AG10803 (cell line): ENCODE results near the gene PTF1A.

Experiments
- DNase-seq: peaks from one replicate; pipeline ENCODE4 v3.0.0; 2010; ENCODE audit warnings: low read depth
- H3K4me3 ChIP-seq: 2 replicates; pipeline ENCODE4 v1.5.1; 2011; ENCODE audit warnings: mild to moderate bottlenecking, low read length, control low read depth
- CTCF ChIP-seq: conservative IDR thresholded peaks from 2 replicates; pipeline ENCODE4 v1.5.1; 2011; ENCODE audit warnings: mild to moderate bottlenecking, low read length, control low read depth, inconsistent platforms

The PTF1A gene

DNA sequence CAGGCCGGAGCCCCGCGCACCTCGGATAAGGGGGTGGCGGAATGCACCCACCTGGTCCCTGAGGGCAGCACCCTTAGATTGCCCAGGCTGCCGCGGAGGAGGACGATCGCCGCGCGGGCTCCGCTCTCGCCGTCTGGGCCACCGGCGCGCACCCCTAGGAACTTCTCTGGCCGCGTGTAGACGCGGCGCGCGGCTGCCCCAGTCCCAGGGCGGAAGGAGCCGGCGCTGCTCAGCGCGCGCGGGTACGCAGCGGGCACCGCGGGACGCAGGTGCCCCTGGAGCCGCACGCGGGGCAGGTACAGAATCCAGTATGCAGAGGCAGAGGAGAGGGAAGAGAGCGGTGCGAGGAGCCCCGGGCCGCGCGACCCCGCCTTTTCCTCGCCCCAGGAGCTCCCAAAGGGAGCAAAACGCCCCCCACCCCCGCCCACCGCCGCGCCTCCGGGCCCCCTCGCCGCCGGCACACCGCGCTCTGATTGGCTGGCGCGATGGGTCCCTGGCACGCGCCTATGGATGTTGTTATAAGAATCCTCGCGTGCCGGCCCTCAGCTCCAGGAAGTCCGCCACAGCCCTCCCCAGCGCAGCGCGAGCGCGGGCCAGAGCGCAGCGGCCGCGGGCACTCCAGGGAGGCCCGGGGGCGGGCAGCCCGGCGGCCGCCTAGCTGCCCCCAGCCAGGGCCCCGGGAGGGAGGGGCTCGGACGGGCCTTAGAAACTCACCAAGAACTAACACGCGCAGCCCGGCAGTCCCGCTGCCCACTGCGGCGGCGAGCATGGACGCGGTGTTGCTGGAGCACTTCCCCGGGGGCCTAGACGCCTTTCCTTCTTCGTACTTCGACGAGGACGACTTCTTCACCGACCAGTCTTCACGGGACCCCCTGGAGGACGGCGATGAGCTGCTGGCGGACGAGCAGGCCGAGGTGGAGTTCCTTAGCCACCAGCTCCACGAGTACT, at the start of gene PTF1A:
PTF1A (plus strand) TSS at position 549 of the 948 bp plus-strand sequence; CDS start at position 768, 219 bp downstream.
- H3K4me3 ChIP-seq, result no peak within 1 kb of the TSS
- DNase-seq, result no peak
- TF ChIP-seq CTCF, result no peak

- DNase-seq, result no peak
- TF ChIP-seq CTCF, result no peak
- no peak overlapping the region for H3K4me3 ChIP-seq
Measured at GRCh38 chr10:23146258-23146657, 45.9 kb upstream of the PTF1A start.

- no peak overlapping the region for H3K4me3 ChIP-seq
- DNase-seq, result no peak
- no peak for TF ChIP-seq CTCF
Measured at GRCh38 chr10:23147035-23147434, 45.1 kb upstream of the PTF1A start.

GRCh38 chr10:23148214-23148613, 43.9 kb upstream of the PTF1A start:
- DNase-seq, result no peak
- no peak overlapping the region for H3K4me3 ChIP-seq
- no peak for TF ChIP-seq CTCF

DNA sequence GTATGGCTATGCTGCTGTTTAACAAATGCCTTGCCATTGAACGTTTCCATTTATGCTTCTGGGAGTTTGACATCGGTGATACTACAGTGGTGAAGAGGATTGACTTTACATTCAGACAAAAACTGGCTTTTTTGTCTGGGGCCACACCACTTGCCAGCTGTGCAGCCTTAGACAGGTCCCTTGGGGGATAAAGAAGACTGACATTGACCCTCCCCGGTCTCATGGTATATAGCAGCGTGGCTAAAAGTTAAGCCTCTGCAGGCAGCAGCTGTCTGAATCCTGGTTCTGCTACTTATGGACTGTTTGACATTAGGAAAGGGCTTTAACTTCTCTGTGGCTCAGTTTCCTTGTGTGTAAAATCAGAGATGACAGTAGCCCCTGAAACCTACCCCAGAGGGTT, 42.0 kb upstream of the PTF1A start:
- H3K4me3 ChIP-seq, result no peak overlapping the region
- no peak for DNase-seq
- TF ChIP-seq CTCF, result no peak

DNA sequence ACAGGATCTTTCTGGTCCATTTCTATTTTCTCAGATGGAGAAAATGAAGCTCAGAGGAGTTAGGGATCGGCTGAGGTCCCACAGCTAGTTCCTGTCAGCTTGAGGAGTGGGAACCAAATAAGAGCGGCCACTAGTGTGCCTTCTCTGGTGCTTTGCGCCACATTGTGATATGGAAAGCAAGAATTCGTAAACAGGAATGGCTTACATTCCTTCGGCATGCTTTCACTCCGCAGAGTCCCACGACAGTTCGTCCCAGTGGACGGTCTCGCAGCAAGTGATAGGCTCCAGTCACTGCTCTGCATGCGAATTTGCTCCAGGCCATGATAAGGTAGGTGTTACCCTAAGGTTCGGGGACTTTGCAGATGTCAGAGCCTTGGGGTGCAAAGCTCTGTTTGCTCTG, 41.5 kb upstream of the PTF1A start:
- H3K4me3 ChIP-seq, result no peak overlapping the region
- TF ChIP-seq CTCF, result no peak
- no peak for DNase-seq

- TF ChIP-seq CTCF, result no peak
- DNase-seq, result no peak
Measured at GRCh38 chr10:23151071-23151470, 41.0 kb upstream of the PTF1A start.

More at GRCh38 chr10:23151071-23151470, 41.0 kb upstream of the PTF1A start:
- H3K4me3 ChIP-seq, result no peak overlapping the region
